HEK293 (cell line): ENCODE data around the gene SETD2.
"Not testable (repeated sequence)": the region's sequence is repeated elsewhere in the genome, so short reads cannot be mapped to it uniquely, and the experiment has no call there.

Experiments
- CTCF ChIA-PET: fragments of 350-600 bp; formaldehyde crosslinking; extraction: SDS; loops from one replicate; lab custom pipeline; 2021; ENCODE audit warnings: antibody characterized with exemption; lab: Yijun Ruan, JAX
- POLR2A ChIA-PET: fragments of 300-600 bp; formaldehyde crosslinking; extraction: SDS; loops from one replicate; lab custom pipeline; 2020; ENCODE audit warnings: antibody characterized with exemption, inconsistent platforms; lab: Yijun Ruan, JAX
- H3K27ac ChIP-seq: fragments of 200-500 bp; sonication (Bioruptor generic); 2 replicates; pipeline ENCODE4 v1.5.1; 2014; ENCODE audit warnings: low read depth, low read length, control low read depth, inconsistent platforms; ENCODE audit errors: extremely low read depth
- H3K36me3 ChIP-seq, 2 experiments: fragments of 200-500 bp in 1 of 2; sonication (Bioruptor generic) in 1 of 2; 1 replicate in 1 of 2; 2 replicates in 1 of 2; pipeline ENCODE4 v1.5.1; 2014 to 2017; ENCODE audit warnings: inconsistent platforms in 2 of 2, low read length in 2 of 2; ENCODE audit not compliant: control insufficient read depth in 2 of 2, insufficient read depth in 1 of 2
- H3K4me1 ChIP-seq: fragments of 200-500 bp; sonication (Bioruptor generic); 2 replicates; pipeline ENCODE4 v1.5.1; 2014; ENCODE audit warnings: mild to moderate bottlenecking, low read length, inconsistent platforms; ENCODE audit not compliant: control insufficient read depth, insufficient read depth
- H3K4me3 ChIP-seq: 2 replicates; pipeline ENCODE4 v1.5.1; 2011; ENCODE audit warnings: low read depth, mild to moderate bottlenecking, control low read depth, low read length, moderate library complexity
- H3K9me3 ChIP-seq: fragments of 200-500 bp; sonication (Bioruptor generic); 2 replicates; pipeline ENCODE4 v1.5.1; 2014; ENCODE audit warnings: low read depth, low read length, inconsistent platforms; ENCODE audit not compliant: control insufficient read depth, insufficient read depth
- BCL11B ChIP-seq: fragments of 450-650 bp; formaldehyde crosslinking; IDR thresholded peaks from 2 replicates; pipeline ENCODE4 v1.5.1; 2016; ENCODE audit warnings: low read depth, missing biosample characterization, missing genetic modification characterization
- FEZF1 ChIP-seq: fragments of 450-650 bp; formaldehyde crosslinking; IDR thresholded peaks from 2 replicates; pipeline ENCODE4 v1.5.1; 2016; ENCODE audit warnings: missing biosample characterization, missing genetic modification characterization
- HOXC10 ChIP-seq: sonication (generic); formaldehyde crosslinking; IDR thresholded peaks from 2 replicates; pipeline ENCODE4 v1.8.1; 2023; ENCODE audit warnings: mild to moderate bottlenecking, missing genetic modification reagents
- KLF7 ChIP-seq: fragments of 450-650 bp; formaldehyde crosslinking; IDR thresholded peaks from 2 replicates; pipeline ENCODE4 v1.5.1; 2016; ENCODE audit warnings: missing biosample characterization, missing genetic modification characterization, borderline replicate concordance
- SETDB1 ChIP-seq: IDR thresholded peaks from one replicate; pipeline ENCODE4 v1.6.1; 2017; ENCODE audit warnings: mild to moderate bottlenecking, low read length, moderate library complexity, mixed read lengths; ENCODE audit not compliant: insufficient read length
- SP2 ChIP-seq: fragments of 450-650 bp; formaldehyde crosslinking; IDR thresholded peaks from 2 replicates; pipeline ENCODE4 v1.5.1; 2016; ENCODE audit warnings: missing biosample characterization, missing genetic modification characterization
- SP7 ChIP-seq: fragments of 450-650 bp; formaldehyde crosslinking; IDR thresholded peaks from 2 replicates; pipeline ENCODE4 v1.5.1; 2016; ENCODE audit warnings: missing biosample characterization, missing genetic modification characterization
- YY1 ChIP-seq: fragments of 450-650 bp; formaldehyde crosslinking; IDR thresholded peaks from 2 replicates; pipeline ENCODE4 v1.5.1; 2018; ENCODE audit warnings: missing biosample characterization, missing genetic modification characterization
- ZBTB21 ChIP-seq: fragments of 450-650 bp; formaldehyde crosslinking; IDR thresholded peaks from 2 replicates; pipeline ENCODE4 v1.5.1; 2017; ENCODE audit warnings: missing biosample characterization, missing genetic modification characterization
- ZBTB7A ChIP-seq: fragments of 450-650 bp; formaldehyde crosslinking; IDR thresholded peaks from 2 replicates; pipeline ENCODE4 v1.5.1; 2016; ENCODE audit warnings: low read depth, missing biosample characterization, missing genetic modification characterization
- ZEB2 ChIP-seq: fragments of 450-650 bp; formaldehyde crosslinking; IDR thresholded peaks from 2 replicates; pipeline ENCODE4 v1.5.1; 2016; ENCODE audit warnings: missing biosample characterization, missing genetic modification characterization
- ZNF10 ChIP-seq: fragments of 450-650 bp; formaldehyde crosslinking; IDR thresholded peaks from 2 replicates; pipeline ENCODE4 v1.5.1; 2017; ENCODE audit warnings: missing biosample characterization, missing genetic modification characterization
- ZNF121 ChIP-seq: fragments of 450-650 bp; formaldehyde crosslinking; IDR thresholded peaks from 2 replicates; pipeline ENCODE4 v1.5.1; 2016; ENCODE audit warnings: missing biosample characterization, missing genetic modification characterization
- ZNF155 ChIP-seq: fragments of 450-650 bp; formaldehyde crosslinking; IDR thresholded peaks from 2 replicates; pipeline ENCODE4 v1.5.1; 2016; ENCODE audit warnings: missing biosample characterization, missing genetic modification characterization
- ZNF174 ChIP-seq: fragments of 450-650 bp; formaldehyde crosslinking; IDR thresholded peaks from 2 replicates; pipeline ENCODE4 v1.5.0; 2017; ENCODE audit warnings: missing biosample characterization, mild to moderate bottlenecking, missing genetic modification characterization
- ZNF18 ChIP-seq: fragments of 450-650 bp; formaldehyde crosslinking; IDR thresholded peaks from 2 replicates; pipeline ENCODE4 v1.5.1; 2016; ENCODE audit warnings: missing biosample characterization, missing genetic modification characterization
- ZNF391 ChIP-seq: fragments of 450-650 bp; formaldehyde crosslinking; IDR thresholded peaks from 2 replicates; pipeline ENCODE4 v1.5.1; 2016; ENCODE audit warnings: low read depth, missing biosample characterization, missing genetic modification characterization, borderline replicate concordance
- ZNF510 ChIP-seq: fragments of 450-650 bp; formaldehyde crosslinking; IDR thresholded peaks from 2 replicates; pipeline ENCODE4 v1.5.1; 2018; ENCODE audit warnings: mild to moderate bottlenecking, missing genetic modification characterization, missing biosample characterization; ENCODE audit not compliant: insufficient replicate concordance
- ZNF514 ChIP-seq: fragments of 450-650 bp; formaldehyde crosslinking; IDR thresholded peaks from 2 replicates; pipeline ENCODE4 v1.5.1; 2016; ENCODE audit warnings: missing biosample characterization, missing genetic modification characterization
- ZNF560 ChIP-seq: fragments of 450-650 bp; formaldehyde crosslinking; IDR thresholded peaks from 2 replicates; pipeline ENCODE4 v1.5.1; 2017; ENCODE audit warnings: missing biosample characterization, missing genetic modification characterization, borderline replicate concordance
- ZNF600 ChIP-seq: fragments of 450-650 bp; formaldehyde crosslinking; IDR thresholded peaks from 2 replicates; pipeline ENCODE4 v1.5.1; 2016; ENCODE audit warnings: missing biosample characterization, missing genetic modification characterization
- ZNF610 ChIP-seq: fragments of 450-650 bp; formaldehyde crosslinking; IDR thresholded peaks from 2 replicates; pipeline ENCODE4 v1.5.1; 2016; ENCODE audit warnings: missing biosample characterization, missing genetic modification characterization, borderline replicate concordance
- ZNF626 ChIP-seq: fragments of 450-650 bp; sonication (Bioruptor Pico); formaldehyde crosslinking; IDR thresholded peaks from 2 replicates; pipeline ENCODE4 v1.5.1; 2018; ENCODE audit warnings: missing biosample characterization, missing genetic modification characterization, inconsistent platforms
- ZNF658 ChIP-seq: fragments of 450-650 bp; formaldehyde crosslinking; IDR thresholded peaks from 2 replicates; pipeline ENCODE4; 2016; ENCODE audit warnings: missing biosample characterization, missing genetic modification characterization
- ZNF664 ChIP-seq: fragments of 450-650 bp; formaldehyde crosslinking; IDR thresholded peaks from 2 replicates; pipeline ENCODE4 v1.5.1; 2016; ENCODE audit warnings: missing biosample characterization, missing genetic modification characterization
- ZSCAN18 ChIP-seq: fragments of 450-650 bp; formaldehyde crosslinking; IDR thresholded peaks from 2 replicates; pipeline ENCODE4 v1.5.1; 2016; ENCODE audit warnings: missing biosample characterization, missing genetic modification characterization
- ZSCAN4 ChIP-seq: fragments of 450-650 bp; formaldehyde crosslinking; IDR thresholded peaks from 2 replicates; pipeline ENCODE4 v1.5.1; 2017; ENCODE audit warnings: missing biosample characterization, missing genetic modification characterization

SETD2 gene

GRCh38 chr3:47070770-47071169 lies 93.1 kb downstream of the SETD2 start:
- no peaks in the 10 kb centered on the region for H3K4me1 ChIP-seq
- no peak overlapping the region for H3K4me3 ChIP-seq
- H3K36me3 ChIP-seq = peaks cover 0 to 24% of the 10 kb centered on the region in 2 experiments; a peak in 1 of 3 replicates
- TF ChIP-seq HOXC10 (CRISPR knock-in tag) = no peak
- peak; percentile 43; the same call in 1 of the 2 replicates for TF ChIP-seq ZNF121 (tag by site-specific recombination)
- TF ChIP-seq, all 188 proteins: peak for 1
- ChIA-PET CTCF (no interaction called here), POLR2A (no interaction called here)
- Histone ChIP-seq H3K27ac (no peak overlapping the region), H3K9me3 (no peaks in the 10 kb centered on the region)

- H3K4me3 ChIP-seq, H3K9me3 ChIP-seq, H3K4me1 ChIP-seq, H3K27ac ChIP-seq, POLR2A ChIA-PET, CTCF ChIA-PET: not testable (repeated sequence)
- peaks cover 0 to 58% of the 10 kb centered on the region in 2 experiments; a peak in 1 of 3 replicates for H3K36me3 ChIP-seq
Measured at GRCh38 chr3:47066259-47066658, 97.7 kb downstream of the SETD2 start.

- POLR2A ChIA-PET = no interaction called here
- peaks cover 0 to 53% of the 10 kb centered on the region in 2 experiments; a peak in 1 of 3 replicates for H3K36me3 ChIP-seq
- no peaks in the 10 kb centered on the region for H3K9me3 ChIP-seq
- no peak for TF ChIP-seq ZNF658
- no peak for TF ChIP-seq ZNF10 (tag by site-specific recombination)
- TF ChIP-seq ZSCAN4 = no peak
- no peak for TF ChIP-seq SP2
- no peak for TF ChIP-seq ZNF626 (tag by site-specific recombination)
- no peak for TF ChIP-seq ZNF610 (tag by site-specific recombination)
- TF ChIP-seq SETDB1 = no peak
- no peak for TF ChIP-seq ZNF514 (tag by site-specific recombination)
- TF ChIP-seq ZNF174 (tag by site-specific recombination) = no peak
- no peak for TF ChIP-seq ZBTB7A (tag by site-specific recombination)
- no peak overlapping the region for H3K4me3 ChIP-seq
- H3K27ac ChIP-seq = no peak overlapping the region
- H3K4me1 ChIP-seq = no peaks in the 10 kb centered on the region
- CTCF ChIA-PET = no interaction called here
Measured at GRCh38 chr3:47065681-47066080, 98.2 kb downstream of the SETD2 start.

GRCh38 chr3:47065058-47065457 lies 98.9 kb downstream of the SETD2 start:
- ChIA-PET CTCF (no interaction called here), POLR2A (no interaction called here)
- H3K9me3 ChIP-seq = no peaks in the 10 kb centered on the region
- peaks cover 0 to 54% of the 10 kb centered on the region in 2 experiments; a peak in 2 of 3 replicates for H3K36me3 ChIP-seq
- H3K4me3 ChIP-seq = no peak overlapping the region
- H3K27ac ChIP-seq = no peak overlapping the region
- H3K4me1 ChIP-seq = no peaks in the 10 kb centered on the region
- TF ChIP-seq ZNF18 (tag by site-specific recombination) = no peak
- no peak for TF ChIP-seq ZNF560 (tag by site-specific recombination)
- TF ChIP-seq ZBTB21 (tag by site-specific recombination) = no peak
- no peak for TF ChIP-seq BCL11B (tag by site-specific recombination)
- no peak for TF ChIP-seq ZNF391
- no peak for TF ChIP-seq ZEB2 (tag by site-specific recombination)
- no peak for TF ChIP-seq YY1
- no peak for TF ChIP-seq ZSCAN18 (tag by site-specific recombination)
- no peak for TF ChIP-seq ZNF155
- TF ChIP-seq ZNF510 (tag by site-specific recombination) = no peak
- TF ChIP-seq FEZF1 (tag by site-specific recombination) = no peak
- TF ChIP-seq ZNF174 (tag by site-specific recombination) = no peak
- TF ChIP-seq KLF7 (tag by site-specific recombination) = no peak
- no peak for TF ChIP-seq SP7 (tag by site-specific recombination)
- TF ChIP-seq ZNF664 (tag by site-specific recombination) = no peak
- no peak for TF ChIP-seq ZNF600
